Astrocyte (in vitro differentiated cells and primary cell): ENCODE results near the gene RPS6KA2. TPM values are rescaled to one million over a fixed set of nuclear protein-coding genes. Genes with fewer than 3 reads are reported as not detected.
"Not testable (repeated sequence)": the region's sequence is repeated elsewhere in the genome, so short reads cannot be mapped to it uniquely, and the experiment has no call there.

Source experiments
- DNase-seq: peaks from one replicate; pipeline ENCODE4 v3.0.0-alpha.2; 2010; ENCODE audit warnings: low read depth
- FAIRE-seq: peaks from 2 replicates; lab custom pipeline; 2011; peaks lifted over from hg19 to GRCh38; lab: Jason Lieb, UNC
- H2AFZ ChIP-seq: 2 replicates; pipeline ENCODE4 v1.6.0; 2012; ENCODE audit warnings: low read depth, low read length, inconsistent platforms
- H3K27ac ChIP-seq: 2 replicates; pipeline ENCODE4 v1.5.1; 2011; ENCODE audit warnings: low read depth, low read length, inconsistent platforms
- H3K27me3 ChIP-seq: 2 replicates; pipeline ENCODE4 v1.6.0; 2011; ENCODE audit warnings: low read length, inconsistent platforms; ENCODE audit not compliant: insufficient read depth
- H3K36me3 ChIP-seq: 2 replicates; pipeline ENCODE4 v1.5.1; 2011; ENCODE audit warnings: low read length, inconsistent platforms; ENCODE audit not compliant: insufficient read depth
- H3K4me1 ChIP-seq: 2 replicates; pipeline ENCODE4 v1.5.1; 2011; ENCODE audit warnings: low read length, inconsistent platforms; ENCODE audit not compliant: insufficient read depth
- H3K4me2 ChIP-seq: 2 replicates; pipeline ENCODE4 v1.6.0; 2012; ENCODE audit warnings: low read length, inconsistent platforms
- H3K4me3 ChIP-seq: 2 replicates; pipeline ENCODE4 v1.5.1; 2011; ENCODE audit warnings: low read depth, mild to moderate bottlenecking, low read length, inconsistent platforms; ENCODE audit not compliant: insufficient read depth
- H3K79me2 ChIP-seq: 2 replicates; pipeline ENCODE4 v1.6.0; 2012; ENCODE audit warnings: mild to moderate bottlenecking, low read length, inconsistent platforms; ENCODE audit not compliant: insufficient read depth
- H3K9ac ChIP-seq: 2 replicates; pipeline ENCODE4 v1.6.0; 2012; ENCODE audit warnings: mild to moderate bottlenecking, low read length, inconsistent platforms
- H3K9me3 ChIP-seq: 2 replicates; pipeline ENCODE4 v1.5.1; 2012; ENCODE audit warnings: low read depth, mild to moderate bottlenecking, low read length, inconsistent platforms; ENCODE audit not compliant: insufficient read depth
- H4K20me1 ChIP-seq: 2 replicates; pipeline ENCODE4 v1.6.0; 2012; ENCODE audit warnings: low read length, inconsistent platforms; ENCODE audit not compliant: insufficient read depth
- H3K27ac Mint-ChIP-seq: one replicate; pipeline ENCODE4 v1.8.0; 2021; ENCODE audit warnings: mild to moderate bottlenecking, mixed read lengths; ENCODE audit not compliant: unreplicated experiment
- H3K27me3 Mint-ChIP-seq: one replicate; pipeline ENCODE4 v1.8.0; 2021; ENCODE audit warnings: low read depth, mixed read lengths; ENCODE audit not compliant: unreplicated experiment
- H3K36me3 Mint-ChIP-seq: one replicate; pipeline ENCODE4 v1.8.0; 2021; ENCODE audit warnings: low read depth, mixed read lengths; ENCODE audit not compliant: unreplicated experiment
- H3K4me1 Mint-ChIP-seq: one replicate; pipeline ENCODE4 v1.8.0; 2021; ENCODE audit warnings: low read depth, mixed read lengths; ENCODE audit not compliant: unreplicated experiment
- H3K4me3 Mint-ChIP-seq: one replicate; pipeline ENCODE4 v1.8.0; 2021; ENCODE audit warnings: mild to moderate bottlenecking, moderate library complexity, mixed read lengths; ENCODE audit not compliant: unreplicated experiment
- H3K9me3 Mint-ChIP-seq: one replicate; pipeline ENCODE4 v1.8.0; 2021; ENCODE audit warnings: mild to moderate bottlenecking, mixed read lengths; ENCODE audit not compliant: unreplicated experiment
- CTCF ChIP-seq: IDR thresholded peaks from 2 replicates; pipeline ENCODE4 v1.5.1; 2011; ENCODE audit warnings: low read depth, mild to moderate bottlenecking, inconsistent platforms, low read length, moderate library complexity; ENCODE audit not compliant: insufficient read depth
- EZH2 ChIP-seq: IDR thresholded peaks from 2 replicates; pipeline ENCODE4 v1.6.1; 2012; ENCODE audit warnings: mild to moderate bottlenecking, low read length, inconsistent platforms; ENCODE audit not compliant: insufficient read depth
- total RNA-seq: library from RNA; stranded (reverse); gene quantifications from 2 replicates; pipeline ENCODE4 v1.2.1, GENCODE V29; 2021

The RPS6KA2 gene
- total RNA-seq, 1 donor from 2014 or later: 33.5 TPM

GRCh38 chr6:166636191-166636933 is 9.3 kb upstream of the RPS6KA2 start:
- Mint-ChIP-seq H3K36me3 (peaks cover 2% of the 10 kb centered on the region), H3K9me3 (peaks cover 5% of the 10 kb centered on the region), H3K4me3 (no peak overlapping the region), H3K27me3 (peaks cover 18% of the 10 kb centered on the region), H3K4me1 (peaks cover 4% of the 10 kb centered on the region), H3K27ac (no peak overlapping the region)
- Histone ChIP-seq H3K4me3 (no peak overlapping the region), H3K27ac (no peak overlapping the region), H3K27me3 (no peaks in the 10 kb centered on the region), H3K36me3 (no peaks in the 10 kb centered on the region), H3K9ac (no peak overlapping the region), H3K79me2 (no peaks in the 10 kb centered on the region), H3K4me1 (no peaks in the 10 kb centered on the region), H3K9me3 (no peaks in the 10 kb centered on the region), H3K4me2 (no peak overlapping the region), H4K20me1 (no peaks in the 10 kb centered on the region), H2AFZ (no peak overlapping the region)
- DNase-seq: no peak
- no peak for FAIRE-seq
- no peak for TF ChIP-seq CTCF
- no peak for TF ChIP-seq EZH2

- Mint-ChIP-seq H3K27me3 (peaks cover 18% of the 10 kb centered on the region), H3K36me3 (peaks cover 2% of the 10 kb centered on the region), H3K27ac (no peak overlapping the region), H3K4me1 (peaks cover 8% of the 10 kb centered on the region), H3K9me3 (peaks cover 5% of the 10 kb centered on the region), H3K4me3 (no peak overlapping the region)
- H3K9ac ChIP-seq: no peak overlapping the region
- H3K36me3 ChIP-seq: no peaks in the 10 kb centered on the region
- TF ChIP-seq CTCF: no peak
- no peak for TF ChIP-seq EZH2
- H3K4me1 ChIP-seq: peaks cover 6% of the 10 kb centered on the region
- H3K79me2 ChIP-seq: no peaks in the 10 kb centered on the region
- H3K27me3 ChIP-seq: no peaks in the 10 kb centered on the region
- FAIRE-seq (no peak), DNase-seq (no peak)
- no peaks in the 10 kb centered on the region for H3K9me3 ChIP-seq
- no peak overlapping the region for H3K4me3 ChIP-seq
- no peak overlapping the region for H3K4me2 ChIP-seq
- H2AFZ ChIP-seq: no peak overlapping the region
- H4K20me1 ChIP-seq: no peaks in the 10 kb centered on the region
- no peak overlapping the region for H3K27ac ChIP-seq
These were observed 8.2 kb upstream of the RPS6KA2 start for GRCh38 chr6:166635013-166635970.

GRCh38 chr6:166634581-166634980 is 7.5 kb upstream of the RPS6KA2 start:
- H3K36me3 Mint-ChIP-seq, H3K4me3 Mint-ChIP-seq, H3K27ac ChIP-seq, H4K20me1 ChIP-seq, DNase-seq, H2AFZ ChIP-seq, H3K36me3 ChIP-seq, H3K79me2 ChIP-seq, FAIRE-seq, H3K27ac Mint-ChIP-seq, H3K9me3 ChIP-seq, H3K4me3 ChIP-seq, H3K4me2 ChIP-seq, H3K9me3 Mint-ChIP-seq, H3K9ac ChIP-seq, H3K27me3 ChIP-seq: not testable (repeated sequence)
- peaks cover 13% of the 10 kb centered on the region for H3K4me1 Mint-ChIP-seq
- H3K4me1 ChIP-seq: peaks cover 12% of the 10 kb centered on the region
- H3K27me3 Mint-ChIP-seq: peaks cover 17% of the 10 kb centered on the region
